GM12875 (cell line): ENCODE results near the gene STON2.

ENCODE experiments used
- H3K4me3 ChIP-seq: one replicate; pipeline ENCODE4 v1.5.1; 2011; ENCODE audit warnings: low read depth, low read length, control low read depth
- CTCF ChIP-seq: IDR thresholded peaks from 2 replicates; pipeline ENCODE4 v1.5.1; 2011; ENCODE audit warnings: low read depth, mild to moderate bottlenecking, control low read depth, inconsistent platforms, low read length, moderate library complexity, borderline replicate concordance; ENCODE audit not compliant: insufficient read depth

The STON2 gene

DNA sequence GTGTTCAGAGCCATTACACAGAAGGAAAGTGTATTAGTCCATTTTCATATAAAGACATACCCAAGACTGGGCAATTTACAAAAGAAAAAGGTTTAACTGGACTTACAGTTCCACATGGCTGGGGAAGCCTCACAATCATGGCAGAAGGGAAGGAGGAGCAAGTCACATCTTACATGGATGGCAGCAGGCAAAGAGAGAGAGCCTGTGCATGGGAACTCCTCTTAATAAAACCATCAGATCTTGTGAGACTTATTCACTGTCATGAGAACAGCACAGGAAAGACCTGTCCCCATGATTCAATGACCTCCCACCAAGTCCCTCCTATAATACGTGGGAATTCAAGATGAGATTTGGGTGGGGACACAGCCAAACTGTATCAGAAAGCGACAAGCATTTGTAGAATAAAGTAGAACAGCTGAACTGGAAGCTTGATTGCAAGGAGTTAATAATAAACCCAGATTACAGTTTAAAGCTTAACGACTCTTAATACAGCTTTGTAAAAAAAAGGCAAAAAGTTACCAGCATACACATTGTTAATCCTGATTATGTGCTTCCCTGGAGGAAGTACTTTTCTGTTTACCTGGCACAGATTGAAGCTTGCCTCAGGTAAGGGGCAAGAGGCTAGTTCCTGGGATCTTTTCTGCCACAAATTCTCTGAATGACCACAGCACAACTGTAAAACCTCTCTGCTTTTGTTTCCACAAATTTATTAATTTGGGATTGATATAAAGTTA is 18.1 kb upstream of the STON2 start:
- no peak for TF ChIP-seq CTCF
- H3K4me3 ChIP-seq = no peak overlapping the region

- TF ChIP-seq CTCF = no peak
- no peak overlapping the region for H3K4me3 ChIP-seq
Measured at GRCh38 chr14:81416981-81417380, 16.9 kb upstream of the STON2 start.

- no peak for TF ChIP-seq CTCF
- no peak overlapping the region for H3K4me3 ChIP-seq
Measured at GRCh38 chr14:81416194-81416952, 16.2 kb upstream of the STON2 start.

DNA sequence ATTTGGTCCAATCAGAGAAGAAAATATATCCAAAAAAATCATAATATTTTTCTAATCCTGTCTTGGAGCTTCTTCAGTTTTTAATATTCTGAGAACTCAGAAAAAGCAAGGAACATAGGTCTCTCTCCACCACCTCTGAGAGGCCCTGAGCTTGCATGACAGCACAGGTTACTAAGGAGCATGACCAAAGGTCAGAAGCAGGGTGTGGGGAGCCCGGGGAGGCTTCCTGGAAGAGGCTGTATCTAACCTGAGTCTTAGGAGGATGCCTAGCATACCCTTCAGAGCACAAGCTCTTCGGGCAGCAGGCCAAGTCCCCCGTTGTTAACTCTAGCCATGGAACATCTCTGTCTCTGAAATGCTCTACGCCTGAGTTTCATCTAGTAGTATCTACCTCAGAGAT is 15.7 kb upstream of the STON2 start:
- no peak for TF ChIP-seq CTCF

DNA sequence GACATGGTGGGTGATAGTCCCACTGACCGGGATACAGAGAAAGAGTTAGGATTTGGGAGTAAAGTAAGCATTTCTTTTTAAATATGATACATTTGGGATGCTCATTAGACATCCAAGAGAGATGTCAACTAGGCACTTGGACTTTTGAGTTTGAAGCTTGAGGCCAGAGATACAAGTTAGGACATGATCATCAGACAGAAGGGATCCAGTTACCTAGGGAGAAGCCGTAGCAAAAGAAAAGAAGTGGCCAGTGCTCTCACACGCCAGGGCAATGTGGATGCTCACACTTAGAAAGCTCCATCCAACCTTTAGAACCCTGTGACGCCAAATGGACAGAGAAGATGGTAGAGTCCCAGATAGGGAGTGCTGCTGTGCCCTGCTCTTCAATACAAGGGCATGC is 14.0 kb upstream of the STON2 start:
- no peak overlapping the region for H3K4me3 ChIP-seq
- TF ChIP-seq CTCF = no peak

More for the DNA sequence above, 15.7 kb upstream of the STON2 start:
- H3K4me3 ChIP-seq = no peak overlapping the region

DNA sequence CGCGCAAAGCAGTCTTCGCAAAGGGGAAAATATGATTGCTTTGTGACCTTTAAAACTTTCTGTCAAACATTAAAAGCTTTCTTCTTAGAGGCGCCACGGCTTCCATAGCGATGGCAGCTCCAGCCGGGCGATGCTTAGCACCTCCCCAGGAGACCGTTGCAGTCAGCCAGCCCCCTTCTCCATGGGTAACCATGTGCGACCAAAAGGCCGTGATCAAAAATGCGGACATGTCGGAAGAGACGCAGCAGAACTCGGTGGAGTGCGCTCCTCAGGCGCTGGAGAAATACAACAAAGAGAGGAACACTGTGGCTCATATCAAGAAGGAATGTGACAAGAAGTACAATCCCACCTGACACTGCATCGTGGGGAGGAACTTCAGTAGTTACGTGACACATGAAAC is 12.7 kb upstream of the STON2 start:
- no peak for TF ChIP-seq CTCF
- no peak overlapping the region for H3K4me3 ChIP-seq

- H3K4me3 ChIP-seq = no peak overlapping the region
- no peak for TF ChIP-seq CTCF
Measured at GRCh38 chr14:81408595-81408994, 8.5 kb upstream of the STON2 start.
